CD4-positive, alpha-beta T cell (primary cell): ENCODE results near the gene CA6. TPM values are rescaled to one million over a fixed set of nuclear protein-coding genes. Genes with fewer than 3 reads are reported as not detected.
A peak's percentile ranks its signal among the peaks of the same experiment; 100 is the strongest.
"Not testable (repeated sequence)": the region's sequence is repeated elsewhere in the genome, so short reads cannot be mapped to it uniquely, and the experiment has no call there.

Source experiments
- ATAC-seq: fragments of 200-7000 bp; cut with Tn5 transposase; one replicate; pipeline ENCODE4 v1.10.0; 2022; ENCODE audit warnings: mild to moderate bottlenecking; ENCODE audit not compliant: poor library complexity
- CTCF ChIA-PET: fragments of 350-600 bp; sonication (Branson Sonifier 250); formaldehyde crosslinking; loops from one replicate; lab custom pipeline; 2021; ENCODE audit warnings: antibody characterized with exemption, inconsistent platforms; lab: Charles Lee
- POLR2A ChIA-PET: fragments of 350-600 bp; sonication (Branson Sonifier 250); formaldehyde crosslinking; loops from one replicate; lab custom pipeline; 2021; ENCODE audit warnings: antibody characterized with exemption, inconsistent platforms; lab: Charles Lee
- DNase-seq, 14 experiments: peaks; one replicate each; pipeline ENCODE4 v3.0.0-alpha.2; 2013 to 2020; ENCODE audit warnings: mixed read lengths in 2 of 14
- H3K27ac ChIP-seq, 2 donors: one replicate each; pipeline versions ENCODE4 v1.5.1 to v1.7.0; 2013; ENCODE audit warnings: low read length in 2 of 2, low read depth in 1 of 2, mild to moderate bottlenecking in 1 of 2
- H3K27me3 ChIP-seq, 2 experiments: 1 replicate in 1 of 2; 2 replicates in 1 of 2; pipeline versions ENCODE4 v1.6.1 to v1.7.0; 2013; ENCODE audit warnings: low read length in 2 of 2, control low read depth in 1 of 2, mild to moderate bottlenecking in 1 of 2, moderate library complexity in 1 of 2; ENCODE audit not compliant: insufficient read depth in 2 of 2, control insufficient read depth in 1 of 2
- H3K36me3 ChIP-seq: one replicate; pipeline ENCODE4 v1.6.1; 2013; ENCODE audit warnings: low read length, control low read depth; ENCODE audit not compliant: insufficient read depth
- H3K4me1 ChIP-seq: one replicate; pipeline ENCODE4 v1.6.1; 2013; ENCODE audit warnings: low read length, control low read depth; ENCODE audit not compliant: insufficient read depth
- H3K4me3 ChIP-seq: one replicate; pipeline ENCODE4 v1.5.1; 2013; ENCODE audit warnings: mild to moderate bottlenecking, low read length, moderate library complexity
- H3K9me3 ChIP-seq, 2 experiments: 1 replicate in 1 of 2; 2 replicates in 1 of 2; pipeline versions ENCODE4 v1.6.1 to v1.7.0; 2013; ENCODE audit warnings: low read length in 2 of 2, mild to moderate bottlenecking in 2 of 2, control low read depth in 1 of 2, moderate library complexity in 1 of 2; ENCODE audit not compliant: control insufficient read depth in 1 of 2, insufficient read depth in 1 of 2
- H3K27ac Mint-ChIP-seq: one replicate; pipeline ENCODE4 v1.8.0; 2020; ENCODE audit warnings: mixed read lengths
- H3K27me3 Mint-ChIP-seq: one replicate; pipeline ENCODE4 v1.8.0; 2021; ENCODE audit warnings: mixed read lengths
- H3K36me3 Mint-ChIP-seq: one replicate; pipeline ENCODE4 v1.8.0; 2021; ENCODE audit warnings: low read depth, mixed read lengths
- H3K4me1 Mint-ChIP-seq: one replicate; pipeline ENCODE4 v1.8.0; 2021; ENCODE audit warnings: low read depth, mixed read lengths
- H3K4me3 Mint-ChIP-seq: one replicate; pipeline ENCODE4 v1.8.0; 2020; ENCODE audit warnings: mild to moderate bottlenecking, mixed read lengths
- H3K9me3 Mint-ChIP-seq: one replicate; pipeline ENCODE4 v1.8.0; 2020; ENCODE audit warnings: mixed read lengths
- CTCF ChIP-seq: fragments of 200-600 bp; IDR thresholded peaks from one replicate; pipeline ENCODE4 v1.8.0; 2022; ENCODE audit warnings: antibody characterized with exemption, mild to moderate bottlenecking
- intact Hi-C, 2 experiments: fragments of 100-400 bp; cut with DNase I in 1 of 2; cut with micrococcal nuclease in 1 of 2; formaldehyde crosslinking; loops; one replicate each; pipeline versions ENCODE4 v1.15.1 to v1.9.0; 2023 to 2025; cut with DNase I, micrococcal nuclease
- total RNA-seq, 174 experiments: library from RNA in 2 of 174; stranded (reverse) in 2 of 174; gene quantifications; one replicate each; pipeline ENCODE4 v1.2.3 and lab custom pipeline; 2021 to 2026

CA6 gene
- total RNA-seq, 2 experiments from 2014 or later, result 0.20 TPM; not detected in 1

GRCh38 chr1:8899046-8899445 is 46.6 kb upstream of the CA6 start:
- Mint-ChIP-seq H3K4me3 (no peak overlapping the region), H3K27ac (no peak overlapping the region), H3K4me1 (peaks cover 19% of the 10 kb centered on the region)

GRCh38 chr1:8900684-8901083 is 45.0 kb upstream of the CA6 start:
- intact Hi-C loops, H3K4me3 Mint-ChIP-seq, H3K27me3 ChIP-seq, H3K27me3 Mint-ChIP-seq, H3K27ac ChIP-seq, H3K4me3 ChIP-seq, H3K36me3 Mint-ChIP-seq, H3K36me3 ChIP-seq, DNase-seq, H3K27ac Mint-ChIP-seq, ATAC-seq, H3K9me3 ChIP-seq, H3K9me3 Mint-ChIP-seq: not testable (repeated sequence)
- POLR2A ChIA-PET, result interaction anchor here (3.0 kb wide), 1 partner anchor 22 kb away, joined by 11 read pairs; the partner anchor contains the start of gene ENO1
- CTCF ChIA-PET, result interaction anchor here (0.7 kb wide), 2 partner anchors 90 to 718 kb away, joined by 3 to 4 read pairs; no protein-coding TSS in a partner anchor
- H3K4me1 ChIP-seq, result peaks cover 23% of the 10 kb centered on the region
- peaks cover 19% of the 10 kb centered on the region for H3K4me1 Mint-ChIP-seq

More at GRCh38 chr1:8899046-8899445, 46.6 kb upstream of the CA6 start:
- peaks cover 23% of the 10 kb centered on the region for H3K4me1 ChIP-seq
- DNase-seq (no peak), ATAC-seq (no peak)
- Mint-ChIP-seq H3K9me3 (no peaks in the 10 kb centered on the region), H3K36me3 (no peaks in the 10 kb centered on the region), H3K27me3 (no peaks in the 10 kb centered on the region)
- H3K4me3 ChIP-seq, result no peak overlapping the region
- peak overlapping the region in 1 of 2 donors; percentile 79 for H3K27ac ChIP-seq
- H3K9me3 ChIP-seq, result no peaks in the 10 kb centered on the region
- no peaks in the 10 kb centered on the region for H3K27me3 ChIP-seq
- intact Hi-C loops, result no loop called here
- H3K36me3 ChIP-seq, result no peaks in the 10 kb centered on the region
- CTCF ChIA-PET, result interaction anchor here (1.8 to 2.1 kb wide), 2 partner anchors 51 to 106 kb away, joined by 4 to 8 read pairs; no protein-coding TSS in a partner anchor
- TF ChIP-seq CTCF, result no peak
- POLR2A ChIA-PET, result interaction anchor here (3.0 kb wide), 1 partner anchor 21 kb away, joined by 11 read pairs; the partner anchor contains the start of gene ENO1

GRCh38 chr1:8902765-8903164 is 42.9 kb upstream of the CA6 start:
- Histone ChIP-seq H3K4me1 (peaks cover 23% of the 10 kb centered on the region), H3K27me3 (no peaks in the 10 kb centered on the region), H3K36me3 (no peaks in the 10 kb centered on the region), H3K27ac (no peak overlapping the region), H3K4me3 (no peak overlapping the region), H3K9me3 (no peaks in the 10 kb centered on the region)
- POLR2A ChIA-PET, result no interaction called here
- Mint-ChIP-seq H3K27me3 (no peaks in the 10 kb centered on the region), H3K4me3 (no peak overlapping the region), H3K4me1 (peaks cover 19% of the 10 kb centered on the region), H3K36me3 (no peaks in the 10 kb centered on the region), H3K9me3 (no peaks in the 10 kb centered on the region), H3K27ac (no peak overlapping the region)
- ATAC-seq (no peak), DNase-seq (no peak)
- intact Hi-C loops, result no loop called here
- TF ChIP-seq CTCF, result no peak
- CTCF ChIA-PET, result no interaction called here

GRCh38 chr1:8903410-8903809 is 42.3 kb upstream of the CA6 start:
- no peak for ATAC-seq
- no peak overlapping the region for H3K4me3 ChIP-seq
- DNase-seq, result peak in 2 of 14 experiments; percentile 11 to 27
- H3K4me1 ChIP-seq, result peaks cover 23% of the 10 kb centered on the region
- H3K4me3 Mint-ChIP-seq, result no peak overlapping the region
- H3K9me3 ChIP-seq, result no peaks in the 10 kb centered on the region
- H3K27me3 Mint-ChIP-seq, result no peaks in the 10 kb centered on the region
- no peaks in the 10 kb centered on the region for H3K9me3 Mint-ChIP-seq
- no peak overlapping the region for H3K27ac Mint-ChIP-seq
- no peak overlapping the region for H3K27ac ChIP-seq
- peaks cover 17% of the 10 kb centered on the region for H3K4me1 Mint-ChIP-seq
- no peaks in the 10 kb centered on the region for H3K36me3 ChIP-seq
- intact Hi-C loops, result no loop called here
- POLR2A ChIA-PET, result no interaction called here
- H3K27me3 ChIP-seq, result no peaks in the 10 kb centered on the region
- CTCF ChIA-PET, result no interaction called here
- no peaks in the 10 kb centered on the region for H3K36me3 Mint-ChIP-seq
- TF ChIP-seq CTCF, result no peak
